ENCODE measurements around the gene SEC31A. TPM values are rescaled to one million over a fixed set of nuclear protein-coding genes. Genes with fewer than 3 reads are reported as not detected.

The SEC31A gene
- total and polyA plus RNA-seq, 2 experiments from 2014 or later = 91.0 to 98.8 TPM

- TF ChIP-seq REST (IDR thresholded peaks at IDR 0.05; ENCODE audit: unreplicated experiment) (no peak), ZNF114 (CRISPR knock-in tag; IDR thresholded peaks at IDR 0.05) (no peak), ETS1 (IDR thresholded peaks at IDR 0.05) (no peak), EZH2phosphoT487 (IDR thresholded peaks at IDR 0.05; ENCODE audit: unreplicated experiment) (no peak), STAT1 (IDR thresholded peaks at IDR 0.05; ENCODE audit: unreplicated experiment) (no peak), POLR2AphosphoS5 (IDR thresholded peaks at IDR 0.05; ENCODE audit: low read depth) (no peak), ZNF331 (CRISPR knock-in tag; IDR thresholded peaks at IDR 0.05; ENCODE audit: low read depth) (no peak), NANOG (IDR thresholded peaks at IDR 0.05; ENCODE audit: borderline replicate concordance) (no peak), CREB1 (CRISPR knock-in tag; IDR thresholded peaks at IDR 0.05; ENCODE audit: low read depth) (no peak), JUNB (IDR thresholded peaks at IDR 0.05; ENCODE audit: unreplicated experiment) (no peak), CTCF (conservative IDR thresholded peaks at IDR 0.05; ENCODE audit: low read depth in 2 of 2) (no peak), EZH2 (IDR thresholded peaks at IDR 0.05; ENCODE audit: low read depth, unreplicated experiment) (no peak)
Observed at GRCh38 chr4:82810176-82810575, 80.8 kb downstream of the SEC31A start (continued).

GRCh38 chr4:82809619-82810018 lies 81.3 kb downstream of the SEC31A start:
- H3K27ac ChIP-seq (ENCODE audit: low read depth) = no peak overlapping the region
- peaks cover 66% of the 10 kb centered on the region for H3K27me3 Mint-ChIP-seq (ENCODE audit: insufficient read depth, low read depth, poor library complexity)
- H3K27me3 ChIP-seq (ENCODE audit: insufficient read depth) = peaks cover 95% of the 10 kb centered on the region
- no peak overlapping the region for H2AFZ ChIP-seq
- H3K4me1 Mint-ChIP-seq = peaks cover 8% of the 10 kb centered on the region
- no peaks in the 10 kb centered on the region for H3K9me2 ChIP-seq (ENCODE audit: insufficient read depth)
- DNase-seq (ENCODE audit: low spot score) (no peak), ATAC-seq (no peak)
- no peaks in the 10 kb centered on the region; the same call in 1 of the 2 replicates for H3F3A ChIP-seq (replicated peaks; ENCODE audit: low read depth)
- H3K36me3 Mint-ChIP-seq (ENCODE audit: low read depth) = no peaks in the 10 kb centered on the region
- H3K4me2 ChIP-seq = no peak overlapping the region
- H3K4me1 ChIP-seq (ENCODE audit: insufficient read depth) = no peaks in the 10 kb centered on the region
- no peaks in the 10 kb centered on the region for H3K9me3 Mint-ChIP-seq
- no peaks in the 10 kb centered on the region for H3K36me3 ChIP-seq (ENCODE audit: insufficient read depth)
- no peak overlapping the region for H3K4me3 Mint-ChIP-seq
- no peak overlapping the region for H3K27ac Mint-ChIP-seq
- no peaks in the 10 kb centered on the region for H3K79me2 ChIP-seq (replicated peaks; ENCODE audit: insufficient read depth)
- no peak overlapping the region for H3K4me3 ChIP-seq
- peaks cover 7% of the 10 kb centered on the region; the same call in 1 of the 2 replicates for H4K20me1 ChIP-seq (replicated peaks; ENCODE audit: insufficient read depth)
- no peak for TF ChIP-seq ZNF114 (CRISPR knock-in tag; IDR thresholded peaks at IDR 0.05)
- no peak for TF ChIP-seq CREB1 (CRISPR knock-in tag; IDR thresholded peaks at IDR 0.05; ENCODE audit: low read depth)
- no peak for TF ChIP-seq CTCF (conservative IDR thresholded peaks at IDR 0.05; ENCODE audit: low read depth in 2 of 2)
- no peak for TF ChIP-seq NANOG (IDR thresholded peaks at IDR 0.05; ENCODE audit: borderline replicate concordance)
- TF ChIP-seq REST (IDR thresholded peaks at IDR 0.05; ENCODE audit: unreplicated experiment) = no peak
- TF ChIP-seq ZNF331 (CRISPR knock-in tag; IDR thresholded peaks at IDR 0.05; ENCODE audit: low read depth) = no peak
- TF ChIP-seq JUNB (IDR thresholded peaks at IDR 0.05; ENCODE audit: unreplicated experiment) = no peak
- no peak for TF ChIP-seq EZH2phosphoT487 (IDR thresholded peaks at IDR 0.05; ENCODE audit: unreplicated experiment)
- no peak for TF ChIP-seq EZH2 (IDR thresholded peaks at IDR 0.05; ENCODE audit: low read depth, unreplicated experiment)
- no peak for TF ChIP-seq STAT1 (IDR thresholded peaks at IDR 0.05; ENCODE audit: unreplicated experiment)
- TF ChIP-seq POLR2AphosphoS5 (IDR thresholded peaks at IDR 0.05; ENCODE audit: low read depth) = no peak
- no peak for TF ChIP-seq ETS1 (IDR thresholded peaks at IDR 0.05)

Measured in GM23338 (cell line).